Measurements from ENCODE around the gene OBP2A.
A peak's percentile ranks its signal among the peaks of the same experiment; 100 is the strongest.

Gene OBP2A

GRCh38 chr9:135552698-135553171 lies 6.8 kb downstream of the OBP2A start:
- in situ Hi-C loops (cut with HindIII; ENCODE audit: low pct_unique_long_range_greater_than_20kb, low sequenced_read_pairs) = no loop called here
- TF ChIP-seq JUND (IDR thresholded peaks at IDR 0.05; ENCODE audit: low read depth) = no peak
- DNase-seq (ENCODE audit: low read depth in 1 of 2, low spot score in 1 of 2) = no peak

GRCh38 chr9:135554718-135555117 lies 8.8 kb downstream of the OBP2A start:
- peak in 1 of 2 experiments; percentile 91 for DNase-seq (ENCODE audit: low read depth in 1 of 2, low spot score in 1 of 2)
- TF ChIP-seq JUND (IDR thresholded peaks at IDR 0.05; ENCODE audit: low read depth) = no peak
- in situ Hi-C loops (cut with HindIII; ENCODE audit: low pct_unique_long_range_greater_than_20kb, low sequenced_read_pairs) = no loop called here

GRCh38 chr9:135555203-135555602 lies 9.3 kb downstream of the OBP2A start:
- in situ Hi-C loops (cut with HindIII; ENCODE audit: low pct_unique_long_range_greater_than_20kb, low sequenced_read_pairs) = no loop called here
- TF ChIP-seq JUND (IDR thresholded peaks at IDR 0.05; ENCODE audit: low read depth) = no peak
- DNase-seq (ENCODE audit: low read depth in 1 of 2, low spot score in 1 of 2) = peak in 1 of 2 experiments; percentile 47

- no peak for DNase-seq (ENCODE audit: low read depth in 1 of 2, low spot score in 1 of 2)
- no peak for TF ChIP-seq JUND (IDR thresholded peaks at IDR 0.05; ENCODE audit: low read depth)
- in situ Hi-C loops (cut with HindIII; ENCODE audit: low pct_unique_long_range_greater_than_20kb, low sequenced_read_pairs) = no loop called here
These were observed 10.0 kb downstream of the OBP2A start for GRCh38 chr9:135555910-135556309.

- TF ChIP-seq JUND (IDR thresholded peaks at IDR 0.05; ENCODE audit: low read depth) = no peak
- in situ Hi-C loops (cut with HindIII; ENCODE audit: low pct_unique_long_range_greater_than_20kb, low sequenced_read_pairs) = no loop called here
- no peak for DNase-seq (ENCODE audit: low read depth in 1 of 2, low spot score in 1 of 2)
These were observed 13.7 kb downstream of the OBP2A start for GRCh38 chr9:135559606-135560005.

- TF ChIP-seq JUND (IDR thresholded peaks at IDR 0.05; ENCODE audit: low read depth) = no peak
- in situ Hi-C loops (cut with HindIII; ENCODE audit: low pct_unique_long_range_greater_than_20kb, low sequenced_read_pairs) = no loop called here
- no peak for DNase-seq (ENCODE audit: low read depth in 1 of 2, low spot score in 1 of 2)
These were observed 15.7 kb downstream of the OBP2A start, which contains the start of gene PAEP for GRCh38 chr9:135561391-135562234. PAEP (plus strand) TSS chr9:135561756.

- TF ChIP-seq JUND (IDR thresholded peaks at IDR 0.05; ENCODE audit: low read depth) = no peak
- in situ Hi-C loops (cut with HindIII; ENCODE audit: low pct_unique_long_range_greater_than_20kb, low sequenced_read_pairs) = no loop called here
These were observed 16.4 kb downstream of the OBP2A start for GRCh38 chr9:135562235-135562745.

GRCh38 chr9:135563039-135563476 lies 17.1 kb downstream of the OBP2A start:
- in situ Hi-C loops (cut with HindIII; ENCODE audit: low pct_unique_long_range_greater_than_20kb, low sequenced_read_pairs) = no loop called here
- no peak for DNase-seq (ENCODE audit: low read depth in 1 of 2, low spot score in 1 of 2)
- TF ChIP-seq JUND (IDR thresholded peaks at IDR 0.05; ENCODE audit: low read depth) = no peak

More at GRCh38 chr9:135562235-135562745, 16.4 kb downstream of the OBP2A start:
- DNase-seq (ENCODE audit: low read depth in 1 of 2, low spot score in 1 of 2) = no peak

GRCh38 chr9:135563858-135564257 lies 17.9 kb downstream of the OBP2A start:
- no peak for DNase-seq (ENCODE audit: low read depth in 1 of 2, low spot score in 1 of 2)
- in situ Hi-C loops (cut with HindIII; ENCODE audit: low pct_unique_long_range_greater_than_20kb, low sequenced_read_pairs) = no loop called here
- no peak for TF ChIP-seq JUND (IDR thresholded peaks at IDR 0.05; ENCODE audit: low read depth)

GRCh38 chr9:135565141-135565628 lies 19.3 kb downstream of the OBP2A start:
- TF ChIP-seq JUND (IDR thresholded peaks at IDR 0.05; ENCODE audit: low read depth) = no peak
- in situ Hi-C loops (cut with HindIII; ENCODE audit: low pct_unique_long_range_greater_than_20kb, low sequenced_read_pairs) = no loop called here
- DNase-seq (ENCODE audit: low read depth in 1 of 2, low spot score in 1 of 2) = no peak

GRCh38 chr9:135565636-135566035 lies 19.7 kb downstream of the OBP2A start:
- DNase-seq (ENCODE audit: low read depth in 1 of 2, low spot score in 1 of 2) = no peak
- no peak for TF ChIP-seq JUND (IDR thresholded peaks at IDR 0.05; ENCODE audit: low read depth)
- in situ Hi-C loops (cut with HindIII; ENCODE audit: low pct_unique_long_range_greater_than_20kb, low sequenced_read_pairs) = no loop called here

- no peak for TF ChIP-seq JUND (IDR thresholded peaks at IDR 0.05; ENCODE audit: low read depth)
- in situ Hi-C loops (cut with HindIII; ENCODE audit: low pct_unique_long_range_greater_than_20kb, low sequenced_read_pairs) = no loop called here
- DNase-seq (ENCODE audit: low read depth in 1 of 2, low spot score in 1 of 2) = no peak
These were observed 20.6 kb downstream of the OBP2A start for GRCh38 chr9:135566552-135566951.

GRCh38 chr9:135567311-135567710 lies 21.4 kb downstream of the OBP2A start:
- no peak for DNase-seq (ENCODE audit: low read depth in 1 of 2, low spot score in 1 of 2)
- TF ChIP-seq JUND (IDR thresholded peaks at IDR 0.05; ENCODE audit: low read depth) = no peak
- in situ Hi-C loops (cut with HindIII; ENCODE audit: low pct_unique_long_range_greater_than_20kb, low sequenced_read_pairs) = no loop called here
